HepG2 (cell line): Measurements from ENCODE around the gene CACHD1.

Experiments used
- ATF4 ChIP-seq, 2 experiments: fragments of 450-650 bp in 1 of 2; sonication (generic) in 1 of 2; formaldehyde crosslinking; IDR thresholded peaks; 2 replicates each; pipeline versions ENCODE4 v1.5.0 to v1.8.0; 2020 to 2022; ENCODE audit warnings: mild to moderate bottlenecking in 1 of 2, missing genetic modification reagents in 1 of 2
- EZH2 ChIP-seq: conservative IDR thresholded peaks from 2 replicates; pipeline ENCODE4 v1.6.1; 2012; ENCODE audit warnings: mild to moderate bottlenecking, low read depth, low read length, moderate library complexity
- IKZF4 ChIP-seq: sonication (generic); formaldehyde crosslinking; IDR thresholded peaks from 2 replicates; pipeline ENCODE4 v1.5.1; 2020; ENCODE audit warnings: borderline replicate concordance, mild to moderate bottlenecking, low read depth, missing genetic modification reagents; ENCODE audit errors: not compliant biosample characterization
- KDM2A ChIP-seq: sonication (generic); formaldehyde crosslinking; IDR thresholded peaks from 2 replicates; pipeline ENCODE4 v1.4.0; 2020; ENCODE audit warnings: low read depth, missing genetic modification reagents, borderline replicate concordance
- POLR2AphosphoS5 ChIP-seq: IDR thresholded peaks from 2 replicates; pipeline ENCODE4 v1.6.1; 2012; ENCODE audit warnings: low read depth, low read length
- SAFB2 ChIP-seq: sonication (generic); formaldehyde crosslinking; IDR thresholded peaks from 2 replicates; pipeline ENCODE4 v1.5.1; 2020; ENCODE audit warnings: missing genetic modification reagents, low read depth, mild to moderate bottlenecking, borderline replicate concordance
- ZBTB21 ChIP-seq: sonication (generic); formaldehyde crosslinking; IDR thresholded peaks from 2 replicates; pipeline ENCODE4 v1.4.0; 2020; ENCODE audit warnings: missing genetic modification reagents
- ZFP36L1 ChIP-seq: sonication (generic); formaldehyde crosslinking; IDR thresholded peaks from 2 replicates; pipeline ENCODE4 v1.8.0; 2022; ENCODE audit warnings: mild to moderate bottlenecking, missing genetic modification reagents, moderate library complexity
- ZNF142 ChIP-seq: sonication (generic); formaldehyde crosslinking; IDR thresholded peaks from 2 replicates; pipeline ENCODE4 v1.4.0; 2020; ENCODE audit warnings: missing genetic modification reagents
- ZNF468 ChIP-seq: sonication (generic); formaldehyde crosslinking; IDR thresholded peaks from 2 replicates; pipeline ENCODE4 v1.8.0; 2022; ENCODE audit warnings: mild to moderate bottlenecking, moderate library complexity, missing genetic modification reagents
- ZNF850 ChIP-seq: sonication (generic); formaldehyde crosslinking; conservative IDR thresholded peaks from 2 replicates; pipeline ENCODE4 v1.9.0; 2021; ENCODE audit warnings: mild to moderate bottlenecking, missing genetic modification reagents
- TF ChIP-seq, protein P1 (sequence below), 2 experiments: IDR thresholded peaks; 2 replicates each; pipeline ENCODE4 v1.6.1; 2011 to 2012; ENCODE audit warnings: low read length in 2 of 2, borderline replicate concordance in 1 of 2, low read depth in 1 of 2, mild to moderate bottlenecking in 1 of 2, moderate library complexity in 1 of 2

DNA sequence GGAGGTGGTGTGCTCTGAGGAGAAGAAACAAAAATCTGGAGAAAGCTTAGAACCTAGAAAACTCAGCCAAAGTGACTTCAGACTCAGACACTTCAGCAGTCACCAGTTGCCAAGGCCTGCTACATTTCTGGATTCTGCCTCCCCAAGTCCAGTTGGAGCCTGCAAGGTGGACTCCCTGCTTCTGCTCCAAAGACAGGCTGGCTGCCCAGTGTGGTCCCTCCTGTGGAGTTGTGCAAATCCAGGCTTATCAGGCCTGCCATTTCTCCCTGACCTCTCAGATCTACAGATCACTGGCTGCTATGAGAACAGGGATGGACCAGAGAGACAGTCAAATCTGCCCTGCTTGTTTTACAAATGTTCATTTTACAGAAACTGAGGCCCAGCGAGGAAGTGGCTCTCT is 9.9 kb downstream of the CACHD1 start:
- TF ChIP-seq ZBTB21 (CRISPR knock-in tag), result no peak
- TF ChIP-seq ZNF142 (CRISPR knock-in tag), result no peak
- no peak for TF ChIP-seq ZNF468
- TF ChIP-seq ATF4 (CRISPR knock-in tag; IDR thresholded peaks at IDR 0.05), result no peak
- no peak for TF ChIP-seq EZH2
- TF ChIP-seq ZFP36L1 (CRISPR knock-in tag), result no peak
- TF ChIP-seq, protein P1, sequence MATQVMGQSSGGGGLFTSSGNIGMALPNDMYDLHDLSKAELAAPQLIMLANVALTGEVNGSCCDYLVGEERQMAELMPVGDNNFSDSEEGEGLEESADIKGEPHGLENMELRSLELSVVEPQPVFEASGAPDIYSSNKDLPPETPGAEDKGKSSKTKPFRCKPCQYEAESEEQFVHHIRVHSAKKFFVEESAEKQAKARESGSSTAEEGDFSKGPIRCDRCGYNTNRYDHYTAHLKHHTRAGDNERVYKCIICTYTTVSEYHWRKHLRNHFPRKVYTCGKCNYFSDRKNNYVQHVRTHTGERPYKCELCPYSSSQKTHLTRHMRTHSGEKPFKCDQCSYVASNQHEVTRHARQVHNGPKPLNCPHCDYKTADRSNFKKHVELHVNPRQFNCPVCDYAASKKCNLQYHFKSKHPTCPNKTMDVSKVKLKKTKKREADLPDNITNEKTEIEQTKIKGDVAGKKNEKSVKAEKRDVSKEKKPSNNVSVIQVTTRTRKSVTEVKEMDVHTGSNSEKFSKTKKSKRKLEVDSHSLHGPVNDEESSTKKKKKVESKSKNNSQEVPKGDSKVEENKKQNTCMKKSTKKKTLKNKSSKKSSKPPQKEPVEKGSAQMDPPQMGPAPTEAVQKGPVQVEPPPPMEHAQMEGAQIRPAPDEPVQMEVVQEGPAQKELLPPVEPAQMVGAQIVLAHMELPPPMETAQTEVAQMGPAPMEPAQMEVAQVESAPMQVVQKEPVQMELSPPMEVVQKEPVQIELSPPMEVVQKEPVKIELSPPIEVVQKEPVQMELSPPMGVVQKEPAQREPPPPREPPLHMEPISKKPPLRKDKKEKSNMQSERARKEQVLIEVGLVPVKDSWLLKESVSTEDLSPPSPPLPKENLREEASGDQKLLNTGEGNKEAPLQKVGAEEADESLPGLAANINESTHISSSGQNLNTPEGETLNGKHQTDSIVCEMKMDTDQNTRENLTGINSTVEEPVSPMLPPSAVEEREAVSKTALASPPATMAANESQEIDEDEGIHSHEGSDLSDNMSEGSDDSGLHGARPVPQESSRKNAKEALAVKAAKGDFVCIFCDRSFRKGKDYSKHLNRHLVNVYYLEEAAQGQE (IDR thresholded peaks at IDR 0.05; ENCODE audit: borderline replicate concordance in 1 of 2, low read depth in 1 of 2, low read length in 2 of 2), result no peak
- TF ChIP-seq KDM2A, result no peak
- TF ChIP-seq POLR2AphosphoS5, result no peak
- TF ChIP-seq ZNF850, result no peak
- TF ChIP-seq IKZF4, result no peak
- no peak for TF ChIP-seq SAFB2 (CRISPR knock-in tag)
